Activated CD8-positive, alpha-beta T cell treated with anti-CD3 and anti-CD28 coated beads for 36 hours (primary cell): Measurements from ENCODE around the gene ZMIZ1. TPM values are rescaled to one million over a fixed set of nuclear protein-coding genes. Genes with fewer than 3 reads are reported as not detected.

ENCODE experiments used
- ATAC-seq: fragments of 200-7000 bp; cut with Tn5 transposase; one replicate; pipeline ENCODE4 v1.10.0; 2021; ENCODE audit warnings: mild to moderate bottlenecking, moderate library complexity
- CTCF ChIA-PET: fragments of 350-600 bp; sonication (Branson Sonifier 250); formaldehyde crosslinking; loops from one replicate; lab custom pipeline; 2021; ENCODE audit warnings: antibody characterized with exemption; lab: Charles Lee
- POLR2A ChIA-PET: fragments of 350-600 bp; sonication (Branson Sonifier 250); formaldehyde crosslinking; loops from one replicate; lab custom pipeline; 2021; ENCODE audit warnings: antibody characterized with exemption; lab: Charles Lee
- DNase-seq: peaks from one replicate; pipeline ENCODE4 v3.0.0-alpha.2; 2020
- H3K27ac Mint-ChIP-seq: one replicate; pipeline ENCODE4 v1.8.0; 2021; ENCODE audit warnings: mild to moderate bottlenecking, mixed read lengths
- H3K27me3 Mint-ChIP-seq: one replicate; pipeline ENCODE4 v1.8.0; 2021; ENCODE audit warnings: mixed read lengths
- H3K36me3 Mint-ChIP-seq: one replicate; pipeline ENCODE4 v1.8.0; 2021; ENCODE audit warnings: low read depth, mixed read lengths
- H3K4me1 Mint-ChIP-seq: one replicate; pipeline ENCODE4 v1.8.0; 2021; ENCODE audit warnings: low read depth, mixed read lengths
- H3K4me3 Mint-ChIP-seq: one replicate; pipeline ENCODE4 v1.8.0; 2021; ENCODE audit warnings: mild to moderate bottlenecking, moderate library complexity, mixed read lengths
- H3K9me3 Mint-ChIP-seq: one replicate; pipeline ENCODE4 v1.8.0; 2021; ENCODE audit warnings: mixed read lengths
- intact Hi-C: fragments of 100-400 bp; cut with micrococcal nuclease; formaldehyde crosslinking; loops from one replicate; pipeline ENCODE4 v1.10.0; 2022
- total RNA-seq, 2 experiments: library from RNA; stranded (reverse); gene quantifications; one replicate each; pipeline ENCODE4 v1.2.3, GENCODE V29; 2021
- TF ChIP-seq, protein P1 (sequence below): fragments of 200-600 bp; IDR thresholded peaks from one replicate; pipeline ENCODE4 v1.8.0; 2022; ENCODE audit warnings: antibody characterized with exemption, mild to moderate bottlenecking

The ZMIZ1 gene
- total RNA-seq, 2 experiments from 2014 or later: 46.5 to 52.2 TPM

GRCh38 chr10:79195091-79195923, 126.5 kb downstream of the ZMIZ1 start:
- Mint-ChIP-seq H3K27me3 (no peaks in the 10 kb centered on the region), H3K27ac (no peak overlapping the region), H3K9me3 (no peaks in the 10 kb centered on the region), H3K4me3 (no peak overlapping the region), H3K4me1 (peaks cover 4% of the 10 kb centered on the region), H3K36me3 (no peaks in the 10 kb centered on the region)
- POLR2A ChIA-PET: interaction anchor here (0.6 to 1.3 kb wide), 2 partner anchors 25 to 1194 kb away, joined by 3 to 5 read pairs; no protein-coding TSS in a partner anchor
- DNase-seq (peak; percentile 89), ATAC-seq (peak; percentile 92)
- CTCF ChIA-PET: interaction anchor here (0.7 to 4.9 kb wide), 88 partner anchors 8 to 1149 kb away, joined by 3 to 27 read pairs (median 4); no protein-coding TSS in a partner anchor
- intact Hi-C loops: loop anchor here (10.0 kb wide), 4 partner anchors 261 to 1151 kb away; no protein-coding TSS in a partner anchor
- TF ChIP-seq, protein P1, sequence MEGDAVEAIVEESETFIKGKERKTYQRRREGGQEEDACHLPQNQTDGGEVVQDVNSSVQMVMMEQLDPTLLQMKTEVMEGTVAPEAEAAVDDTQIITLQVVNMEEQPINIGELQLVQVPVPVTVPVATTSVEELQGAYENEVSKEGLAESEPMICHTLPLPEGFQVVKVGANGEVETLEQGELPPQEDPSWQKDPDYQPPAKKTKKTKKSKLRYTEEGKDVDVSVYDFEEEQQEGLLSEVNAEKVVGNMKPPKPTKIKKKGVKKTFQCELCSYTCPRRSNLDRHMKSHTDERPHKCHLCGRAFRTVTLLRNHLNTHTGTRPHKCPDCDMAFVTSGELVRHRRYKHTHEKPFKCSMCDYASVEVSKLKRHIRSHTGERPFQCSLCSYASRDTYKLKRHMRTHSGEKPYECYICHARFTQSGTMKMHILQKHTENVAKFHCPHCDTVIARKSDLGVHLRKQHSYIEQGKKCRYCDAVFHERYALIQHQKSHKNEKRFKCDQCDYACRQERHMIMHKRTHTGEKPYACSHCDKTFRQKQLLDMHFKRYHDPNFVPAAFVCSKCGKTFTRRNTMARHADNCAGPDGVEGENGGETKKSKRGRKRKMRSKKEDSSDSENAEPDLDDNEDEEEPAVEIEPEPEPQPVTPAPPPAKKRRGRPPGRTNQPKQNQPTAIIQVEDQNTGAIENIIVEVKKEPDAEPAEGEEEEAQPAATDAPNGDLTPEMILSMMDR: peak; percentile 95

DNA sequence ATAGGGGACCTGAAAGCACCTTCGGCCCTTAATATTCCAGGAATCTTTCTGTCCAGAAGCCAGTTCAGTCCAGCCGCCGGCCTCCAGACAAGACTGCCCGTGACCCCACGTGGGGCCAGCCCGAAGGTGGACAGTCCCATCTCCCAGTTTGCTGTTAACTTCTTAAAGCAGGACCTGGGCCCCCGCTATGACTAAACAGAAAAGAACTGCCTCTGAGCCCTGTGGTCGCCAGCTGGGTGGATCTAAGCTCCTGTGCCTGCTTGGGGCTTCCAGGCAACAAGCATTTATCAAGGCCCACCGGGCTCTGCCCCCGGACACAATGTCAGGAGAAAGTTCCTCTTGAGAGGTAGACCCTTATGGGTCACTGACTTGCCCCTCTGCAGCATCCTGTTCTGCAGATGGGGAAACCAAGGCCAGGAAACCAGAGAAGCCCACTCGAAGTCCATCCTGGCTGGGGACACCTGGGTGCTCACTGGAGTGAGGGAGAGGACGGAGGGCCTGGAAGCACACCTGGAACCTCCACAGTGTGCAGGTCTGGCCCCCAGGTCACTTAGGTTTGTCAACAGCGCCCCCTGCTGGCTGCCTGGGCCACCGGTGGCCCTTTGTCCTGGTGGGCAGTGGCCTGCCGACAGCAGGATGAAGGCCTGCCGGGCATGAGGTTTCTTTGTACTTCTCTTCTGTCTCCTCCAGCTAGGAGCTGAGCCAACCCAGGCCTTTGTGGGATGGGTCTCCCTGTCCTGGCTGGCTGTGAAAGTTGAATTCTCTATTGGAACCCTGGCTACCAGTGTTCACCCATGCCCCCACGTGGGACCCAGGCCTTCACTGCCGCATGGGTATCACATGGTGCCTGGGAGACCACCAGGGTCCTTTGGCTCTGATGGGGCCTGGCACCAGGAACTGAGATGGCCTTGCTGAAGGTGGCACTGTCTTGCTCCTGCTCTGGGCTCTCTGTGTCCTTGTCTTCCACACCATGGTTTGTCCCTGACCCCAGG, 128.0 kb downstream of the ZMIZ1 start:
- TF ChIP-seq, protein P1: peak; percentile 96
- ChIA-PET CTCF (interaction anchor here (0.7 to 4.9 kb wide), 46 partner anchors 8 to 1150 kb away, joined by 3 to 27 read pairs (median 5); no protein-coding TSS in a partner anchor), POLR2A (interaction anchor here (0.6 kb wide), 1 partner anchor 660 kb away, joined by 3 read pairs; no protein-coding TSS in a partner anchor)
- Mint-ChIP-seq H3K9me3 (no peaks in the 10 kb centered on the region), H3K36me3 (no peaks in the 10 kb centered on the region), H3K4me3 (no peak overlapping the region), H3K27ac (no peak overlapping the region), H3K27me3 (no peaks in the 10 kb centered on the region), H3K4me1 (peaks cover 4% of the 10 kb centered on the region)
- peak; percentile 65 for ATAC-seq
- peak; percentile 80 for DNase-seq
- intact Hi-C loops: loop anchor here (10.0 kb wide), 4 partner anchors 262 to 1152 kb away; no protein-coding TSS in a partner anchor

DNA sequence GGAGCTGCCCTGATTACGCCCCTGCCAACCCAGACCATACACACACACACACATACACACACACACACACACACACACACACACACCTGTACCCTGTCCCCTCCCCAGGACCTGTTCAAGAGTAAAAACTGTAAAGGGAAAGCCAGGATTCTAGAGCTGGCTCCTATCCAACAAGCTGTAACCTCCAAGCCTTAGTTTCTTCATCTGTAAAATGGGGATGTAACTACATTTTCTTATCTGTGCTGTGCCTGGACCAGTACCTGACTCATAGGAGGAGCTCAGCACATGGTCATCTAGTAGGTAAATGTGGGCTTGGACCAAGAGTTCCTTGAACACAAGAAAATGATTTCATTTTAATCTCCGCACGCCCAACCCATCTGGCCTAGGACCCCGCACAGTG, 128.8 kb downstream of the ZMIZ1 start:
- ATAC-seq (no peak), DNase-seq (no peak)
- peaks cover 4% of the 10 kb centered on the region for H3K4me1 Mint-ChIP-seq
- TF ChIP-seq, protein P1: no peak
- no peak overlapping the region for H3K27ac Mint-ChIP-seq
- intact Hi-C loops: loop anchor here (10.0 kb wide), 4 partner anchors 263 to 1153 kb away; no protein-coding TSS in a partner anchor
- H3K27me3 Mint-ChIP-seq: no peaks in the 10 kb centered on the region
- H3K4me3 Mint-ChIP-seq: no peak overlapping the region
- no peaks in the 10 kb centered on the region for H3K36me3 Mint-ChIP-seq
- no peaks in the 10 kb centered on the region for H3K9me3 Mint-ChIP-seq
- POLR2A ChIA-PET: no interaction called here
- CTCF ChIA-PET: interaction anchor here (0.6 to 4.9 kb wide), 12 partner anchors 9 to 1151 kb away, joined by 3 to 27 read pairs (median 3); no protein-coding TSS in a partner anchor

DNA sequence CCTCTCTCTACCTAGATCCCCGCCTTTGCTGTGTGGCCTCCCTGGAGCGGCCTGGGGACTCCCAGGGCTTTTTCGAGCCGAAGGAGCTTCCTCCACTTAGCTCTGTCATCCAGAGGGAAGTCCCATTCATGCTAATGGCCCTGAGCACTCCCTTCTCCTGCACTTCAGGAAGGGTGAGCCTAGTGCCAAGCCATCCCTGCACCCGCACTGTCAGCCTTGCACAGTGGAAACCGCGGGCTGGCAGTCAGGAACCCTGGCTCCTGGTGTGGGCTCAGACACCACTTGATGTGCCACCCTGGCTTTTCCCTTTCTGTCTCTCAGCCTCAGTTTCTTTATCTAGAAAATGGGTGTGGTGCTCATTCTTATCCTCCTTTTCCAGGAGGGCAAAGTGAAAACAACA, 131.6 kb downstream of the ZMIZ1 start:
- H3K4me3 Mint-ChIP-seq: no peak overlapping the region
- TF ChIP-seq, protein P1: no peak
- H3K36me3 Mint-ChIP-seq: no peaks in the 10 kb centered on the region
- intact Hi-C loops: loop anchor here (5.0 kb wide), 1 partner anchor 128 kb away; no protein-coding TSS in a partner anchor
- peaks cover 4% of the 10 kb centered on the region for H3K4me1 Mint-ChIP-seq
- POLR2A ChIA-PET: no interaction called here
- no peak overlapping the region for H3K27ac Mint-ChIP-seq
- CTCF ChIA-PET: no interaction called here
- H3K9me3 Mint-ChIP-seq: no peaks in the 10 kb centered on the region
- no peak for ATAC-seq
- DNase-seq: no peak
- H3K27me3 Mint-ChIP-seq: no peaks in the 10 kb centered on the region
